ENCODE results near the gene CILP2. TPM values are rescaled to one million over a fixed set of nuclear protein-coding genes. Genes with fewer than 3 reads are reported as not detected.

The CILP2 gene
- total and polyA plus RNA-seq, 7 experiments from 2014 or later = 0.27 to 0.69 (median 0.49) TPM; not detected in 1

DNA sequence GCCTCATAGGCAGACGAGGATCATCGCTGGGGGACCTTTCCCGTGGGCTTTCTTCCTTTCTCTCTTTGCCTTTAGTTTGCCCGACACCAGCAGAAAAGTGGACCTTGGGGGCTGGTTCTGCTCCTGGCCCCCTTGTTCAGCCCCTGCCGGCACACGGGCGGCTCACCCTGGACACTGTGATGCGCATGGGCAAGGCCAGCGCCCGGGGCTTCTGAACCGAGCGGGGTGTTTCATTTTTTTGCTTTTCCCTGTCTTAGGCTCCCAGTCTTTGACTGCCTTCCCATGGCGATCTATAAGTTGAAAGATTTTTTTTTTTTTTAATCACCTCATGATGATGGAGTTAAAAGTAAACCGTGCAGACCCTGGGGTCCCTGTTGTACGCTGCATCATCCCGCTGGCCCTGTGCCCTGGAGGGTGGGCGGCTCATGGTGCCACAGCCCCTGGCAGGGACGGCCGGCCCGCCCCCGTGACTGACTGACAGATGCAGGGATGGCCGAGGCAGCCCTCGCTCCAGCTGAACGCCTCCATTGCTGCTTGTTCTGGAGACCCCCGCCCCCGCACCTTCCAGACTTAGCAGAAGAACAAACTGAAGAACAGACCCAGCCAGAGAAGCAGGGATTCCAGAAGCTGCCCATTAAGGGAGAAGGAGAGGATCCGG is 32.3 kb upstream of the CILP2 start:
- POLR2A ChIA-PET = no interaction called here
- CTCF ChIA-PET = no interaction called here
- no peaks in the 10 kb centered on the region for H3K27me3 ChIP-seq (ENCODE audit: control insufficient read depth in 2 of 2, insufficient read depth in 2 of 2, low read length in 2 of 2)
- Mint-ChIP-seq H3K9me3 (peaks cover 0 to 1% (median 0%) of the 10 kb centered on the region in 11 donors), H3K36me3 (peaks cover 3 to 41% (median 9%) of the 10 kb centered on the region in 5 donors), H3K4me3 (no peak overlapping the region), H3K27ac (no peak overlapping the region), H3K27me3 (no peaks in the 10 kb centered on the region), H3K4me1 (peaks cover 0 to 3% (median 0%) of the 10 kb centered on the region in 7 donors)
- H3K4me1 ChIP-seq (ENCODE audit: control insufficient read depth in 2 of 2, insufficient read depth in 2 of 2, low read length in 2 of 2) = no peaks in the 10 kb centered on the region
- peaks cover 0 to 67% (median 19%) of the 10 kb centered on the region in 3 experiments for H3K36me3 ChIP-seq (ENCODE audit: control insufficient read depth in 2 of 3, insufficient read depth in 3 of 3, low read length in 3 of 3)
- no peak overlapping the region for H3K27ac ChIP-seq (ENCODE audit: low read depth, low read length)
- no peak for DNase-seq
- intact Hi-C loops (cut with micrococcal nuclease) = no loop called here
- no peak overlapping the region for H3K4me3 ChIP-seq (ENCODE audit: low read length)
- ATAC-seq = no peak
- H3K9me3 ChIP-seq (ENCODE audit: control insufficient read depth in 2 of 3, low read length in 3 of 3) = no peaks in the 10 kb centered on the region

DNA sequence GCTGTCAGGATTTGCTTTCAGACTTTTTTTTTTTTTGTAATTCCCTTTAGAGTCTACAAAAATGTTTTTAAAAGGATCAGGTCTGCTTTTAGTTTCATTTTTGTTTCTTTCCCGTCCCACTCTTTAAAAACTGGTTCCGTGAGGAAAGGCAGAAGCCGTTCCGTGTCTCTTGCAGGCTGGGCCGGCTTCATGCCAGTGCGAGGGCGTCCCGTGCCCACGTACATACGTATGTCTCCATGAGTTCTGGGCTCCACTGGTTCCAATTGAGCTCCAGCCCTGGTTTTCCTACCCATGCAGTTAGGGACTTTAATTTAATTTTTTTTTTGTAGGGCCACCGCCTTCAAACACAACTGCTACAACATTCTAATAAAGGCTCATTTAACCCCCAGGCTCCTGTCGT is 31.5 kb upstream of the CILP2 start:
- Histone ChIP-seq H3K4me1 (ENCODE audit: control insufficient read depth in 2 of 2, insufficient read depth in 2 of 2, low read length in 2 of 2) (no peaks in the 10 kb centered on the region), H3K27me3 (ENCODE audit: control insufficient read depth in 2 of 2, insufficient read depth in 2 of 2, low read length in 2 of 2) (no peaks in the 10 kb centered on the region), H3K9me3 (ENCODE audit: control insufficient read depth in 2 of 3, low read length in 3 of 3) (no peaks in the 10 kb centered on the region), H3K27ac (ENCODE audit: low read depth, low read length) (no peak overlapping the region), H3K4me3 (ENCODE audit: low read length) (no peak overlapping the region), H3K36me3 (ENCODE audit: control insufficient read depth in 2 of 3, insufficient read depth in 3 of 3, low read length in 3 of 3) (peaks cover 0 to 59% (median 15%) of the 10 kb centered on the region in 3 experiments)
- DNase-seq (no peak), ATAC-seq (no peak)
- CTCF ChIA-PET = no interaction called here
- Mint-ChIP-seq H3K27me3 (no peaks in the 10 kb centered on the region), H3K9me3 (peaks cover 0 to 2% (median 0%) of the 10 kb centered on the region in 11 donors), H3K36me3 (peaks cover 3 to 37% (median 9%) of the 10 kb centered on the region in 5 donors), H3K4me1 (peaks cover 0 to 3% (median 0%) of the 10 kb centered on the region in 7 donors), H3K4me3 (no peak overlapping the region), H3K27ac (peak overlapping the region in 4 of 9 donors; percentile 25 to 63 (median 48))
- POLR2A ChIA-PET = interaction anchor here (1.0 to 1.2 kb wide), 2 partner anchors 9 to 11 kb away, joined by 3 read pairs; partner anchors contain the start of gene TSSK6
- intact Hi-C loops (cut with micrococcal nuclease) = no loop called here

DNA sequence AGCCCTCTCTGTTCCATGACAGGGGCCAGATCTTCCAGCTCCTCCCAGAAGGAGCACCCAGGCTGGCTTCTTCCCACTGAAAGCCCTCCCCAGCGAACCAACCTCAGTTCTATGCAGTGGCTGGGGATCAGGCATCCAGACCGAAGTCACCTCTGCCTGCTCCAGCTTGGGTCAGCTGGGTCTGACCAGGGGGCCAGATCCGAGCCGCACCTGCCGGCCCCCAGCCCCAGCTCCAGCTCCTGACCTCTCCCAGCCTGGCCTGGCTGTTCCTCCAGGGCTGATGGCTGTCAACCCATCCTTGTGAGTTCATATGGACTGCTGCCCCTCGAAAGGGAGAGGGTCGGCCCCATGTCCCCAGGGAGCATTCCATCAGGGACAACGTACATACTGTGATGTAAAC is 30.7 kb upstream of the CILP2 start:
- Mint-ChIP-seq H3K4me1 (peaks cover 0 to 3% (median 0%) of the 10 kb centered on the region in 7 donors), H3K36me3 (peaks cover 3 to 34% (median 9%) of the 10 kb centered on the region in 5 donors), H3K27ac (peak overlapping the region in 1 of 9 donors; percentile 45), H3K9me3 (peaks cover 0 to 3% (median 0%) of the 10 kb centered on the region in 11 donors), H3K4me3 (no peak overlapping the region), H3K27me3 (no peaks in the 10 kb centered on the region)
- no peak for DNase-seq
- Histone ChIP-seq H3K27me3 (ENCODE audit: control insufficient read depth in 2 of 2, insufficient read depth in 2 of 2, low read length in 2 of 2) (no peaks in the 10 kb centered on the region), H3K36me3 (ENCODE audit: control insufficient read depth in 2 of 3, insufficient read depth in 3 of 3, low read length in 3 of 3) (peaks cover 0 to 51% (median 11%) of the 10 kb centered on the region in 3 experiments), H3K4me1 (ENCODE audit: control insufficient read depth in 2 of 2, insufficient read depth in 2 of 2, low read length in 2 of 2) (no peaks in the 10 kb centered on the region), H3K27ac (ENCODE audit: low read depth, low read length) (no peak overlapping the region), H3K9me3 (ENCODE audit: control insufficient read depth in 2 of 3, low read length in 3 of 3) (no peaks in the 10 kb centered on the region), H3K4me3 (ENCODE audit: low read length) (no peak overlapping the region)
- ChIA-PET POLR2A (interaction anchor here (0.7 to 1.3 kb wide), 4 partner anchors 8 to 15 kb away, joined by 3 read pairs; partner anchors contain the start of gene TSSK6), CTCF (no interaction called here)
- ATAC-seq = peak; percentile 12
- intact Hi-C loops (cut with micrococcal nuclease) = no loop called here

DNA sequence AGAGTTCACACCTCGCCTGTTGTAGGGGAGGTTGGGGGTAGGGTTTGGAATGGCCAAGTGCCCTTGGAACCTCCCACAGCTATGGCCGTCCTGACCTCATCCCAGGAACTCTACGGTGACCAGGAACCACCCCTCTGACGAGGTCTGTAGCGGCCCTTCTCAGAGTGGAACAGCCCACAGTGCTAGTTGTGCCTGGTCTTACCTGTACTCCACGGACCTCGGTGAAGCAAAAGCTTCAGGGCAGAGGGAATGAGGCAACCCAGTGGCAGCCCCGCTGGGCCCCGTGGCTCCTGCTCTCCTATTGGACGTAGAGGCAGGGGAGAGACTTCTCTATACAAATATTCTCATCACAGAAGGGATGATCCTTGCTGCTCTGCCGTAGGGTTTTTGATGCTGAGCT is 29.8 kb upstream of the CILP2 start:
- Histone ChIP-seq H3K27ac (ENCODE audit: low read depth, low read length) (no peak overlapping the region), H3K27me3 (ENCODE audit: control insufficient read depth in 2 of 2, insufficient read depth in 2 of 2, low read length in 2 of 2) (no peaks in the 10 kb centered on the region), H3K4me3 (ENCODE audit: low read length) (no peak overlapping the region), H3K4me1 (ENCODE audit: control insufficient read depth in 2 of 2, insufficient read depth in 2 of 2, low read length in 2 of 2) (no peaks in the 10 kb centered on the region), H3K36me3 (ENCODE audit: control insufficient read depth in 2 of 3, insufficient read depth in 3 of 3, low read length in 3 of 3) (peaks cover 0 to 42% (median 4%) of the 10 kb centered on the region in 3 experiments), H3K9me3 (ENCODE audit: control insufficient read depth in 2 of 3, low read length in 3 of 3) (no peaks in the 10 kb centered on the region)
- DNase-seq (no peak), ATAC-seq (no peak)
- Mint-ChIP-seq H3K36me3 (peaks cover 3 to 27% (median 5%) of the 10 kb centered on the region in 5 donors), H3K4me3 (no peak overlapping the region), H3K27ac (peak overlapping the region in 4 of 9 donors; percentile 12 to 48 (median 38)), H3K27me3 (no peaks in the 10 kb centered on the region), H3K9me3 (peaks cover 0 to 3% (median 0%) of the 10 kb centered on the region in 11 donors), H3K4me1 (peaks cover 0 to 3% (median 0%) of the 10 kb centered on the region in 7 donors)
- ChIA-PET POLR2A (interaction anchor here (0.7 to 1.3 kb wide), 2 partner anchors 8 to 103 kb away, joined by 3 read pairs; partner anchors contain the start of gene GATAD2A), CTCF (no interaction called here)
- intact Hi-C loops (cut with micrococcal nuclease) = no loop called here

DNA sequence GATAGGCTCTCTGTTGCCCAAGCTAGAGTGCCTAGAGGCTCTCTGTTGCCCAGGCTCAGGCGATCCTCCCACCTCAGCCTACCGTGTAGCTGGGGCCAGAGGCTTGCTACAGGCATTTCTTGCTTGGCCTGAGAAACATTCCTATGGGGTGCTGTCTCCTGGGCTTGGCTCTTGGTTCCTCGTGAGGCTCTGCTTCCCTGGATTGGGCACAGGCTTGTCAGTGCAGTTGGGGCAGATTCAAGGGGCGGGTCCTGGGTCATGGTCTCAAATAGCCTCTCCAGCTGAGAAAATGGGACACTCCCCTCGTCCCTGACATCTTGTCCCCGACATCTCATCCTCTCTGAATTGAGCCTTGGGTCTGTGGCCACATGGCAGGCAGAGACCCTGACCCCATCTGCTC is 27.6 kb upstream of the CILP2 start:
- ChIA-PET POLR2A (interaction anchor here (0.8 to 0.9 kb wide), 3 partner anchors 19 to 160 kb away, joined by 3 to 4 read pairs (median 3); no protein-coding TSS in a partner anchor), CTCF (no interaction called here)
- intact Hi-C loops (cut with micrococcal nuclease) = no loop called here
- Mint-ChIP-seq H3K27ac (peak overlapping the region in 5 of 9 donors; percentile 23 to 65 (median 48)), H3K27me3 (no peaks in the 10 kb centered on the region), H3K9me3 (peaks cover 0 to 3% (median 0%) of the 10 kb centered on the region in 11 donors), H3K36me3 (peaks cover 0 to 15% (median 3%) of the 10 kb centered on the region in 5 donors), H3K4me1 (peaks cover 0 to 4% (median 0%) of the 10 kb centered on the region in 7 donors), H3K4me3 (no peak overlapping the region)
- H3K27me3 ChIP-seq (ENCODE audit: control insufficient read depth in 2 of 2, insufficient read depth in 2 of 2, low read length in 2 of 2) = no peaks in the 10 kb centered on the region
- DNase-seq = no peak
- peaks cover 0 to 20% (median 0%) of the 10 kb centered on the region in 3 experiments for H3K36me3 ChIP-seq (ENCODE audit: control insufficient read depth in 2 of 3, insufficient read depth in 3 of 3, low read length in 3 of 3)
- ATAC-seq = no peak
- H3K27ac ChIP-seq (ENCODE audit: low read depth, low read length) = no peak overlapping the region
- no peak overlapping the region for H3K4me3 ChIP-seq (ENCODE audit: low read length)
- H3K4me1 ChIP-seq (ENCODE audit: control insufficient read depth in 2 of 2, insufficient read depth in 2 of 2, low read length in 2 of 2) = peaks cover 0 to 3% of the 10 kb centered on the region in 2 donors
- H3K9me3 ChIP-seq (ENCODE audit: control insufficient read depth in 2 of 3, low read length in 3 of 3) = no peaks in the 10 kb centered on the region

DNA sequence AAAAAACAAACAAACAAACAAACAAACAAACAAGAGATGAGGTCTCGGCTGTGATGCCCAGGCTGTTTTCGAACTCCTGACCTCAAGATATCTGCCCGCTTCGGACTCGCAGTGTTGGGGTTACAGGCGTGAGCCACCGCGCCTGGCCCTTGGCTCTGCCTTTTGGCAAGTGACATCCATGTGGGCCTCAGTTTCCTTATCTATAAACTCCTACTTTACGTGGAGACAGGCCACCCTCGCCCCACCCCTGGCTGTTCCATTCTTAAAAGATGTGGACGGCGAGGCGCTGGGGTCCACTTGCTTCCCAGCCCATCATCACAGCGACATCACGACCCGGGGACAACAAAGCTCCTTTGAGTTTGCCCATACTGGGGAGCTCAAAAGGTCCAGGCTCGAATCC is 24.4 kb upstream of the CILP2 start:
- intact Hi-C loops (cut with micrococcal nuclease) = no loop called here

More for the DNA sequence above, 24.4 kb upstream of the CILP2 start:
- Histone ChIP-seq H3K9me3 (ENCODE audit: control insufficient read depth in 2 of 3, low read length in 3 of 3) (no peaks in the 10 kb centered on the region), H3K36me3 (ENCODE audit: control insufficient read depth in 2 of 3, insufficient read depth in 3 of 3, low read length in 3 of 3) (peaks cover 0 to 8% (median 0%) of the 10 kb centered on the region in 3 experiments), H3K4me1 (ENCODE audit: control insufficient read depth in 2 of 2, insufficient read depth in 2 of 2, low read length in 2 of 2) (peaks cover 9 to 14% of the 10 kb centered on the region in 2 donors), H3K4me3 (ENCODE audit: low read length) (no peak overlapping the region), H3K27me3 (ENCODE audit: control insufficient read depth in 2 of 2, insufficient read depth in 2 of 2, low read length in 2 of 2) (no peaks in the 10 kb centered on the region), H3K27ac (ENCODE audit: low read depth, low read length) (no peak overlapping the region)
- DNase-seq (no peak), ATAC-seq (no peak)
- Mint-ChIP-seq H3K9me3 (peaks cover 0 to 5% (median 0%) of the 10 kb centered on the region in 11 donors), H3K4me3 (peak overlapping the region in 5 of 10 donors; percentile 16 to 89 (median 32)), H3K36me3 (peaks cover 0 to 12% (median 0%) of the 10 kb centered on the region in 5 donors), H3K27me3 (no peaks in the 10 kb centered on the region), H3K4me1 (peaks cover 0 to 22% (median 12%) of the 10 kb centered on the region in 7 donors), H3K27ac (peak overlapping the region in 1 of 9 donors; percentile 21)
- POLR2A ChIA-PET = interaction anchor here (0.7 to 4.2 kb wide), 2 partner anchors 21 to 108 kb away, joined by 3 to 15 read pairs; partner anchors contain the start of gene GATAD2A
- CTCF ChIA-PET = no interaction called here

Measured in naive thymus-derived CD4-positive, alpha-beta T cell (primary cell).